ENCODE measurements around the gene CDKN1C.
A peak's percentile ranks its signal among the peaks of the same experiment; 100 is the strongest.

The CDKN1C gene

DNA sequence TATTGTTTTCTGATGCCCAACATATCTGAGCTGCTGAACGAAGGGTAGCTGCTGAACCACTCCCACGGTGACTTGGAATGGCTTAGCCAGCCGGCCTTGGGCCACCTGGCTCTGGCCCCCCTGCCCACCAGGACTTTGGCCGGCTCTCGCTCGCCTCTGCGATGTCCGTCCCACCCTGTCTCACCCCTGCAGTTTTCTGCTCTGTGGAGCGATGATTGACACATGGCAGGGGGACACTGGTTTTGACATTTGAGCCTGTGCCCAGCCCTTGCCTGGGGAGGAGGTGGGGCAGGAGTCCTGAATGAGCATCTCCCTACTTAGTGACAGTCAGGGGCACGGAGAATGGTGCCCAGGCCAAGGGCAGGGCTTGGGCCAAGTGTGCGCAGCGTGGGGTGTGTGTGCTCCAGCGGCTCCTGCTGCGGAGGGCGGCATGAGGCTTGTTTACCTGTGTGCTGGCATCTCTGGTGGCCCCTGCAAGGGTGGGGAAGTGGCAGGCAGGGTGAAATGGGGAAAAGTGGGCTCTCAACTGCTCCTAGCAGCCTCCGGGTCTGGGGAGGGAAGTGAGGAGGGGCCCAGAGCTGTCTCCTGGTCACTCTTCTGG lies 15.7 kb upstream of the CDKN1C start:
- peak overlapping the region in 1 of 2 experiments; percentile 14 for H3K27ac ChIP-seq (ENCODE audit: insufficient read depth in 1 of 2, low read depth in 1 of 2, low read length in 2 of 2, poor library complexity in 1 of 2, severe bottlenecking in 2 of 2)
- no peak for DNase-seq
- H3K9me3 ChIP-seq (ENCODE audit: control extremely low read depth in 1 of 5, control insufficient read depth in 4 of 5, insufficient read depth in 2 of 5, low read depth in 1 of 5, low read length in 4 of 5): no peaks in the 10 kb centered on the region
- ChIA-PET CTCF (interaction anchor here (1.0 to 3.2 kb wide), 2 partner anchors 9 to 26 kb away, joined by 4 to 11 read pairs; no protein-coding TSS in a partner anchor), POLR2A (no interaction called here)
- 95% methylated on average over 10 of the region's 16 CpGs for WGBS (ENCODE audit: insufficient coverage)
- no peaks in the 10 kb centered on the region for H3K27me3 ChIP-seq (replicated peaks in 2 of 5; ENCODE audit: control insufficient read depth in 4 of 5, insufficient read depth in 5 of 5, low read length in 4 of 5)
- peak overlapping the region in 1 of 7 experiments; percentile 75 for H3K4me3 ChIP-seq (ENCODE audit: control insufficient read depth in 1 of 7, extremely low read depth in 1 of 7, insufficient read depth in 4 of 7, low read depth in 2 of 7, low read length in 6 of 7)
- no peaks in the 10 kb centered on the region for H3K36me3 ChIP-seq (ENCODE audit: control insufficient read depth in 4 of 4, insufficient read depth in 4 of 4, low read length in 3 of 4)
- H3K4me1 ChIP-seq (ENCODE audit: control extremely low read depth in 1 of 4, control insufficient read depth in 4 of 4, insufficient read depth in 4 of 4, low read length in 3 of 4): peaks cover 0 to 62% (median 43%) of the 10 kb centered on the region in 4 experiments

DNA sequence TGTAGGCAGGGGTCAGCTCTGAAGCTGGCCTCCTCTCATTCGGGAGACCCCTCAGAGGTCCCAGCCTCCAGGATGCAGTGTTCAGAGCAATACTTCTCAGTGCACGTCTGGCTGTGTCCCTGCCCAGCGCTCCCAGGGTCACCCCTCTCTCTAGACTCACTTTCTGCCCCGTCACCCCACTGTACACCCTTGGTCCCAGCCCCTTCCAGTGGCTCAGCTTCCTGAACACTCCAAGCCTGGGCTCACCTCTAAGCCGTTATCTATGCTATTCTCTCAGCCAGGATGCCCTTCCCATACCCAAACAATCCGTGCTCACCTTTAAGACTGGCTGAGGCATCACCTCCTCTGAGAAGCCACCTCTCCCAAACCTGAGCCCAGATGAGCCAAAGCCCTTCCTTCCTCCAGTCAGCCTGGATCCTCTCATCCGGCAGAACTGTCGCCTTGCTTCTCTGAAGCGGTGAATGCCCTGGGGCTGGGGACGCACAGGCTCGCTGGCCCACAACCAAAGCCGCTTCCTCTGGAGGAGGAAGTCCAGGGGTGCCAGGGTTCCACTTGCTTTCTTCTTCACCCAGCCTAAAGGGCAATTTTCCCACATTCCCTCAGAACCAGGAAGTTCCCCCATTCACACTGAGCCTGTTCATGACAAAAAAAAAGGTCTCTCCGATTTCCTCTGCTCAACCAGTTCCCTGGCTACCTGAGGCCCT lies 13.7 kb upstream of the CDKN1C start:
- WGBS (ENCODE audit: insufficient coverage): 32% methylated on average over 12 of the region's 13 CpGs
- Histone ChIP-seq H3K27ac (ENCODE audit: insufficient read depth in 1 of 2, low read depth in 1 of 2, low read length in 2 of 2, poor library complexity in 1 of 2, severe bottlenecking in 2 of 2) (peak overlapping the region in 1 of 2 experiments; percentile 18), H3K36me3 (ENCODE audit: control insufficient read depth in 4 of 4, insufficient read depth in 4 of 4, low read length in 3 of 4) (no peaks in the 10 kb centered on the region), H3K27me3 (replicated peaks in 2 of 5; ENCODE audit: control insufficient read depth in 4 of 5, insufficient read depth in 5 of 5, low read length in 4 of 5) (no peaks in the 10 kb centered on the region), H3K9me3 (ENCODE audit: control extremely low read depth in 1 of 5, control insufficient read depth in 4 of 5, insufficient read depth in 2 of 5, low read depth in 1 of 5, low read length in 4 of 5) (no peaks in the 10 kb centered on the region), H3K4me1 (ENCODE audit: control extremely low read depth in 1 of 4, control insufficient read depth in 4 of 4, insufficient read depth in 4 of 4, low read length in 3 of 4) (peaks cover 0 to 62% (median 43%) of the 10 kb centered on the region in 4 experiments), H3K4me3 (ENCODE audit: control insufficient read depth in 1 of 7, extremely low read depth in 1 of 7, insufficient read depth in 4 of 7, low read depth in 2 of 7, low read length in 6 of 7) (peak overlapping the region in 2 of 7 experiments; percentile 9 to 38)
- ChIA-PET POLR2A (no interaction called here), CTCF (interaction anchor here (0.9 to 1.8 kb wide), 6 partner anchors 10 to 367 kb away, joined by 3 to 8 read pairs (median 4); no protein-coding TSS in a partner anchor)
- peak in 2 of 3 donors; percentile 29 to 40 for DNase-seq

DNA sequence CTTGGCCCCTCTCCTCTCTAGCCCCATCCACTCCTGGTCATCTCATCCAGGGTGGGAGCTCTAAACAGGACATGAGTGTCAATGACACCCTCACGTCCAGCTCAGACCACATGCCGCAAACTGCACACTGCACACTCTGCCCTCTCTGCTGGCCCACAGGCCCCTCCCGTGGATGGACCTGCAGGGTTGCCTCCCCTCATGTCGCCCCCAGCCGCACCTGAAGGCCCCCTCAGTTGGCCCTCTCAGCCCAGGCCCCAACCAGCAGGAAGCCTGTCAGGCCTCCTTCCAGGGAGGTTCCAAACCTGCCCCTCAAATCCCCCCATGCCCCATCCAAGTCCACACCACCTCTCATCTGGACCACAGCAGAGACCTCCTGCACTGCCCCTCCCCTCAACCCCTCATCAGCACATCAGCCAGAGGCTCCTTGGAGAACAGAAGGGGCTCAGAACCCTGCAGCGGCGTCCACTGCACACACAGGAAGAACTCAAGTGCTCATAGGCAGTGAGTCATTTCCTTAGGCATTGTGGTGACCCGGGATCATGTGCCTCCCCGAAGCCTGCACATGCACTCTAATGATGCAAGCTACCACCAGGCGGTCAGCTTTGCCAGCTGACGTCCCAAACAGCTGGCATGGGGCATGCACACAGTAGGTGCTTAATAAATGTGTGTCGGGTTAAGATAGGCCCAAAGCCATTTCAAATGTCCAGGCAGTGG lies 12.9 kb upstream of the CDKN1C start:
- H3K27ac ChIP-seq (ENCODE audit: insufficient read depth in 1 of 2, low read depth in 1 of 2, low read length in 2 of 2, poor library complexity in 1 of 2, severe bottlenecking in 2 of 2): peak overlapping the region in 1 of 2 experiments; percentile 18
- CTCF ChIA-PET: interaction anchor here (0.7 to 1.8 kb wide), 10 partner anchors 9 to 366 kb away, joined by 3 to 8 read pairs (median 3); no protein-coding TSS in a partner anchor
- DNase-seq: peak; percentile 85 to 96 (median 93)
- no peaks in the 10 kb centered on the region for H3K36me3 ChIP-seq (ENCODE audit: control insufficient read depth in 4 of 4, insufficient read depth in 4 of 4, low read length in 3 of 4)
- peak overlapping the region in 3 of 7 experiments; percentile 28 to 42 (median 38) for H3K4me3 ChIP-seq (ENCODE audit: control insufficient read depth in 1 of 7, extremely low read depth in 1 of 7, insufficient read depth in 4 of 7, low read depth in 2 of 7, low read length in 6 of 7)
- 38% methylated on average over 10 of the region's 12 CpGs for WGBS (ENCODE audit: insufficient coverage)
- peaks cover 0 to 59% (median 43%) of the 10 kb centered on the region in 4 experiments for H3K4me1 ChIP-seq (ENCODE audit: control extremely low read depth in 1 of 4, control insufficient read depth in 4 of 4, insufficient read depth in 4 of 4, low read length in 3 of 4)
- H3K9me3 ChIP-seq (ENCODE audit: control extremely low read depth in 1 of 5, control insufficient read depth in 4 of 5, insufficient read depth in 2 of 5, low read depth in 1 of 5, low read length in 4 of 5): no peaks in the 10 kb centered on the region
- H3K27me3 ChIP-seq (replicated peaks in 2 of 5; ENCODE audit: control insufficient read depth in 4 of 5, insufficient read depth in 5 of 5, low read length in 4 of 5): no peaks in the 10 kb centered on the region
- POLR2A ChIA-PET: no interaction called here

DNA sequence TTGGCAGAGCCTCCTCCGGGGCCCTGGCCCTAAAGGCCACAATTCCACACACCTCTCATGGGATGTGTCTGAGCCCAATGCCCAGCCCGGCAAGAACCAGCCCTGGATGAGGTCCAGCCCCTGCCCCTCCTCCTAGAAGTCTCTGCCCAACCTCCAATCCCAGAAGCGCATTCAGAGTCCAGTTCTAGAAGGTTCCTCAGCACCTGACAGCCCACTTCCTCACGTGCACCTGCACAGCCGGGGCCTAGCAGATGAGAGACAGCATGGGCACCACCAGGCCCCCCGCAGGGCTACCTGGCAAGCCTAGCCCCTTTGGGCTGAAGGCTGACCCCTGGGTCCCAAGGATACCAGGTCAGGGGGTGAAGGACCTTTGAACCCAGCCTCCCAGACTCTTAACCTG lies 11.5 kb upstream of the CDKN1C start:
- POLR2A ChIA-PET: no interaction called here
- Histone ChIP-seq H3K4me1 (ENCODE audit: control extremely low read depth in 1 of 4, control insufficient read depth in 4 of 4, insufficient read depth in 4 of 4, low read length in 3 of 4) (peaks cover 0 to 56% (median 39%) of the 10 kb centered on the region in 4 experiments), H3K27me3 (replicated peaks in 2 of 5; ENCODE audit: control insufficient read depth in 4 of 5, insufficient read depth in 5 of 5, low read length in 4 of 5) (no peaks in the 10 kb centered on the region), H3K4me3 (ENCODE audit: control insufficient read depth in 1 of 7, extremely low read depth in 1 of 7, insufficient read depth in 4 of 7, low read depth in 2 of 7, low read length in 6 of 7) (no peak overlapping the region), H3K9me3 (ENCODE audit: control extremely low read depth in 1 of 5, control insufficient read depth in 4 of 5, insufficient read depth in 2 of 5, low read depth in 1 of 5, low read length in 4 of 5) (no peaks in the 10 kb centered on the region), H3K36me3 (ENCODE audit: control insufficient read depth in 4 of 4, insufficient read depth in 4 of 4, low read length in 3 of 4) (no peaks in the 10 kb centered on the region), H3K27ac (ENCODE audit: insufficient read depth in 1 of 2, low read depth in 1 of 2, low read length in 2 of 2, poor library complexity in 1 of 2, severe bottlenecking in 2 of 2) (no peak overlapping the region)
- WGBS (ENCODE audit: insufficient coverage): 100% methylated on average over 3 of the region's 6 CpGs
- CTCF ChIA-PET: interaction anchor here (10.1 to 14.6 kb wide), 2 partner anchors 34 to 361 kb away, joined by 103 to 462 read pairs; partner anchors contain the start of gene PHLDA2
- DNase-seq: no peak

DNA sequence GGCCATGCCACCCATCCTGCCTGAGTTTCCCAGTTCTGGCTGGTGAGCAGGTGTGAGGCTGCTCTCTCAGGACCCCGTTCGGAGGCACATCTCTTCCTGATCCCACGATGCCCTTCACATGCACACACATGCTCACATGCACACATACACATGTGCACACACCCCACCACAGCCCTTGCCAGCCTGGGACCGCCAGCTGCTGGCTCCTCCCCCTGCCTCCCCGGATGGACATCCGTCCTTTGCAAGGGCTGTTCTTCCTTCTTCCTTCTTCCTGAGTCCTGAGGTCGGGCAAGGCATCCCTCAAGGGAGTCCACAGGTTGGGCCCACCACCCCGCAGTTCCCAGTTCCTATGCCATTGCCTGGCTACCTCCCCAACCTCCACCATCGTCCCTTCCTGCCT lies 10.5 kb upstream of the CDKN1C start:
- WGBS (ENCODE audit: insufficient coverage): 81% methylated on average over 6 of the region's 9 CpGs
- no peaks in the 10 kb centered on the region for H3K36me3 ChIP-seq (ENCODE audit: control insufficient read depth in 4 of 4, insufficient read depth in 4 of 4, low read length in 3 of 4)
- no peaks in the 10 kb centered on the region for H3K9me3 ChIP-seq (ENCODE audit: control extremely low read depth in 1 of 5, control insufficient read depth in 4 of 5, insufficient read depth in 2 of 5, low read depth in 1 of 5, low read length in 4 of 5)
- no peaks in the 10 kb centered on the region for H3K27me3 ChIP-seq (replicated peaks in 2 of 5; ENCODE audit: control insufficient read depth in 4 of 5, insufficient read depth in 5 of 5, low read length in 4 of 5)
- no peak for DNase-seq
- no peak overlapping the region for H3K27ac ChIP-seq (ENCODE audit: insufficient read depth in 1 of 2, low read depth in 1 of 2, low read length in 2 of 2, poor library complexity in 1 of 2, severe bottlenecking in 2 of 2)
- ChIA-PET POLR2A (interaction anchor here (0.6 kb wide), 1 partner anchor 12 kb away, joined by 3 read pairs; no protein-coding TSS in a partner anchor), CTCF (interaction anchor here (0.8 to 14.6 kb wide), 5 partner anchors 14 to 369 kb away, joined by 3 to 462 read pairs (median 4); partner anchors contain the start of gene PHLDA2)
- H3K4me1 ChIP-seq (ENCODE audit: control extremely low read depth in 1 of 4, control insufficient read depth in 4 of 4, insufficient read depth in 4 of 4, low read length in 3 of 4): peaks cover 0 to 57% (median 43%) of the 10 kb centered on the region in 4 experiments
- no peak overlapping the region for H3K4me3 ChIP-seq (ENCODE audit: control insufficient read depth in 1 of 7, extremely low read depth in 1 of 7, insufficient read depth in 4 of 7, low read depth in 2 of 7, low read length in 6 of 7)

DNA sequence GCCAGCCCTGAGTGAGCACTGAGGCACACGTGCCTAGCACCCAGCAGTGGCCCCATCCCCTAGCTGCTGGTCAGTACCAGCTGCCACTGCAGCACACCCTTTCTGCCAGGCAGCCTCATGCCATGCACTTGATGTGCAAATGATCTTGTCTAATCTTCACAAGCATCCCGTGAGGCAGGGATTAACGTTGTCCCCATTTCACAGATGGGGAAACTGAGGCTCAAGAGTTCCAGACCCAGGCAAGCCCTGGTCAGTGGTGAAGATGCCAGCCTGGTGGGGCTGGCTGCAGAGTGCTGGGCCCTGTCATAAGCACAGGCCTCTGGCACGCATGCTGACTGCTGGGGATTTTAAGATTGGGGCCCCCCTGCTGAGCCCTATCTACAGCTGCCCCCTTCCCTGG lies 8.4 kb upstream of the CDKN1C start:
- ChIA-PET POLR2A (no interaction called here), CTCF (interaction anchor here (1.2 to 14.6 kb wide), 8 partner anchors 31 to 469 kb away, joined by 3 to 462 read pairs (median 12); partner anchors contain the start of gene PHLDA2)
- no peak for DNase-seq
- H3K36me3 ChIP-seq (ENCODE audit: control insufficient read depth in 4 of 4, insufficient read depth in 4 of 4, low read length in 3 of 4): no peaks in the 10 kb centered on the region
- no peak overlapping the region for H3K4me3 ChIP-seq (ENCODE audit: control insufficient read depth in 1 of 7, extremely low read depth in 1 of 7, insufficient read depth in 4 of 7, low read depth in 2 of 7, low read length in 6 of 7)
- H3K27me3 ChIP-seq (replicated peaks in 2 of 5; ENCODE audit: control insufficient read depth in 4 of 5, insufficient read depth in 5 of 5, low read length in 4 of 5): no peaks in the 10 kb centered on the region
- no peaks in the 10 kb centered on the region for H3K9me3 ChIP-seq (ENCODE audit: control extremely low read depth in 1 of 5, control insufficient read depth in 4 of 5, insufficient read depth in 2 of 5, low read depth in 1 of 5, low read length in 4 of 5)
- 98% methylated on average over 4 of the region's 4 CpGs for WGBS (ENCODE audit: insufficient coverage)
- H3K27ac ChIP-seq (ENCODE audit: insufficient read depth in 1 of 2, low read depth in 1 of 2, low read length in 2 of 2, poor library complexity in 1 of 2, severe bottlenecking in 2 of 2): no peak overlapping the region
- peaks cover 0 to 49% (median 37%) of the 10 kb centered on the region in 4 experiments for H3K4me1 ChIP-seq (ENCODE audit: control extremely low read depth in 1 of 4, control insufficient read depth in 4 of 4, insufficient read depth in 4 of 4, low read length in 3 of 4)

Data from common myeloid progenitor, CD34-positive (primary cell).